Neural progenitor cell (in vitro differentiated cells): ENCODE data around the gene TRAK1. TPM values are rescaled to one million over a fixed set of nuclear protein-coding genes. Genes with fewer than 3 reads are reported as not detected.

Experiments
- DNase-seq: peaks from one replicate; pipeline ENCODE4 v3.0.0-alpha.2; 2016; ENCODE audit warnings: low spot score
- H2AFZ ChIP-seq: fragments of 200-600 bp; sonication (generic); replicated peaks from 2 replicates; pipeline ENCODE4 v1.6.1; 2016; ENCODE audit warnings: antibody characterized with exemption
- H3F3A ChIP-seq: fragments of 200-600 bp; sonication (generic); 2 replicates; pipeline ENCODE4 v1.6.1; 2016; ENCODE audit warnings: antibody characterized with exemption, low read depth
- H3K27ac ChIP-seq: fragments of 200-600 bp; sonication (generic); 2 replicates; pipeline ENCODE4 v1.5.1; 2016; ENCODE audit warnings: mild to moderate bottlenecking
- H3K27me3 ChIP-seq: fragments of 200-600 bp; sonication (generic); 2 replicates; pipeline ENCODE4 v1.6.1; 2016; ENCODE audit warnings: mild to moderate bottlenecking, moderate library complexity
- H3K36me3 ChIP-seq: fragments of 200-600 bp; sonication (generic); 2 replicates; pipeline ENCODE4 v1.5.1; 2016
- H3K4me1 ChIP-seq: fragments of 200-600 bp; sonication (generic); 2 replicates; pipeline ENCODE4 v1.6.1; 2016; ENCODE audit warnings: mixed run types
- H3K4me2 ChIP-seq: fragments of 200-600 bp; sonication (generic); 2 replicates; pipeline ENCODE4 v1.6.1; 2016
- H3K4me3 ChIP-seq: fragments of 200-600 bp; sonication (generic); 2 replicates; pipeline ENCODE4 v1.5.1; 2016
- H3K79me2 ChIP-seq: fragments of 200-600 bp; sonication (generic); 2 replicates; pipeline ENCODE4 v1.6.1; 2016; ENCODE audit warnings: low read depth
- H3K9ac ChIP-seq: fragments of 200-600 bp; sonication (generic); 2 replicates; pipeline ENCODE4 v1.6.1; 2016
- H3K9me3 ChIP-seq: fragments of 200-600 bp; sonication (generic); 2 replicates; pipeline ENCODE4 v1.5.1; 2016; ENCODE audit warnings: low read depth
- H4K20me1 ChIP-seq: fragments of 200-600 bp; sonication (generic); 2 replicates; pipeline ENCODE4 v1.6.1; 2016; ENCODE audit warnings: low read depth
- H3K27ac Mint-ChIP-seq: 3 replicates; pipeline ENCODE4 v1.8.0; 2021; ENCODE audit warnings: mixed read lengths
- H3K27me3 Mint-ChIP-seq: 2 replicates; pipeline ENCODE4 v1.8.0; 2022; ENCODE audit warnings: low read depth, mild to moderate bottlenecking, inconsistent platforms, moderate library complexity, mixed read lengths; ENCODE audit not compliant: insufficient read depth
- H3K36me3 Mint-ChIP-seq: 3 replicates; pipeline ENCODE4 v1.8.0; 2021; ENCODE audit warnings: mixed read lengths
- H3K4me1 Mint-ChIP-seq: 3 replicates; pipeline ENCODE4 v1.8.0; 2021; ENCODE audit warnings: mixed read lengths
- H3K4me3 Mint-ChIP-seq: 3 replicates; pipeline ENCODE4 v1.8.0; 2021; ENCODE audit warnings: mild to moderate bottlenecking, moderate library complexity, mixed read lengths
- H3K9me3 Mint-ChIP-seq: 3 replicates; pipeline ENCODE4 v1.8.0; 2020; ENCODE audit warnings: mixed read lengths
- CTCF ChIP-seq: fragments of 200-600 bp; sonication (generic); IDR thresholded peaks from 2 replicates; pipeline ENCODE4 v1.5.1; 2017; ENCODE audit warnings: antibody characterized with exemption, mild to moderate bottlenecking
- EZH2 ChIP-seq: fragments of 200-600 bp; sonication (generic); IDR thresholded peaks from 2 replicates; pipeline ENCODE4 v1.6.1; 2017; ENCODE audit warnings: antibody characterized with exemption, mild to moderate bottlenecking, moderate library complexity
- EZH2phosphoT487 ChIP-seq: fragments of 200-600 bp; sonication (generic); IDR thresholded peaks from 2 replicates; pipeline ENCODE4 v1.6.1; 2017; ENCODE audit warnings: antibody characterized with exemption
- total RNA-seq: library from RNA; depleted of rRNA; stranded (reverse); fragments of >200 nt; gene quantifications from 2 replicates; pipeline ENCODE4 v1.2.3, GENCODE V29; 2015; ENCODE audit warnings: low replicate concordance

The TRAK1 gene
- total RNA-seq, 1 donor from 2014 or later, result 32.2 TPM

DNA sequence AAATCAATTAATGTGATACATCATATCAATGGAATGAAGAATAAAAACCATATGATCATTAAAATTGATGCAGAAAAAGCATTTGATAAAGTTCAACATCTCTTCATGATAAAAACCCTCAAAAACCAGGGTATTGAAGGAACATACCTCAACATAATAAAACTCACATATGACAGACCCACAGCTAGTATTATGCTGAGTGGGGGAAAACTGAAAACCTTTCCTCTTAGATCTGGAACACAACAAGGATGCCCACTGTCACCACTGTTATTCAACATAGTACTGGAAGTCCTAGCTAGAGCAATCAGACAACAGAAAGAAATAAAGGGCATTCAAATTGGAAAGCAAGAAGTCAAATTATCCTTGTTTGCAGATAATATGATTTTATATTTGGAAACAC, 144.4 kb downstream of the TRAK1 start:
- H3F3A ChIP-seq, result no peaks in the 10 kb centered on the region
- no peak overlapping the region for H3K4me3 ChIP-seq
- peaks cover 15% of the 10 kb centered on the region for H3K9me3 Mint-ChIP-seq
- no peak overlapping the region for H2AFZ ChIP-seq
- no peaks in the 10 kb centered on the region for H4K20me1 ChIP-seq
- peaks cover 9% of the 10 kb centered on the region for H3K4me1 ChIP-seq
- H3K4me2 ChIP-seq, result no peak overlapping the region
- peaks cover 9% of the 10 kb centered on the region for H3K27me3 Mint-ChIP-seq
- H3K9ac ChIP-seq, result no peak overlapping the region
- H3K36me3 Mint-ChIP-seq, result no peaks in the 10 kb centered on the region
- no peak overlapping the region for H3K27ac ChIP-seq
- TF ChIP-seq CTCF (no peak), EZH2phosphoT487 (no peak), EZH2 (no peak)
- no peaks in the 10 kb centered on the region for H3K36me3 ChIP-seq
- H3K4me1 Mint-ChIP-seq, result no peaks in the 10 kb centered on the region
- no peak overlapping the region for H3K27ac Mint-ChIP-seq
- H3K4me3 Mint-ChIP-seq, result no peak overlapping the region
- H3K9me3 ChIP-seq, result peaks cover 3% of the 10 kb centered on the region
- no peaks in the 10 kb centered on the region for H3K79me2 ChIP-seq
- no peak for DNase-seq
- H3K27me3 ChIP-seq, result no peaks in the 10 kb centered on the region

GRCh38 chr3:42236611-42237010, 145.5 kb downstream of the TRAK1 start:
- Histone ChIP-seq H3K27ac (no peak overlapping the region), H3K4me3 (no peak overlapping the region), H3K79me2 (no peaks in the 10 kb centered on the region), H2AFZ (no peak overlapping the region), H4K20me1 (no peaks in the 10 kb centered on the region), H3F3A (no peaks in the 10 kb centered on the region), H3K4me1 (no peaks in the 10 kb centered on the region), H3K9ac (no peak overlapping the region), H3K27me3 (no peaks in the 10 kb centered on the region), H3K36me3 (no peaks in the 10 kb centered on the region), H3K9me3 (peaks cover 3% of the 10 kb centered on the region), H3K4me2 (no peak overlapping the region)
- TF ChIP-seq EZH2, result no peak
- TF ChIP-seq EZH2phosphoT487, result no peak
- TF ChIP-seq CTCF, result no peak
- Mint-ChIP-seq H3K27ac (no peak overlapping the region), H3K4me1 (no peaks in the 10 kb centered on the region), H3K36me3 (no peaks in the 10 kb centered on the region), H3K4me3 (no peak overlapping the region), H3K27me3 (peaks cover 7% of the 10 kb centered on the region), H3K9me3 (peaks cover 15% of the 10 kb centered on the region)
- no peak for DNase-seq

GRCh38 chr3:42246091-42246490, 154.9 kb downstream of the TRAK1 start:
- peaks cover 11% of the 10 kb centered on the region for H3K27me3 ChIP-seq

More at GRCh38 chr3:42246091-42246490, 154.9 kb downstream of the TRAK1 start:
- no peaks in the 10 kb centered on the region for H3K4me1 ChIP-seq
- DNase-seq, result no peak
- H3K79me2 ChIP-seq, result no peaks in the 10 kb centered on the region
- no peak for TF ChIP-seq CTCF
- TF ChIP-seq EZH2, result no peak
- H3K27ac ChIP-seq, result no peak overlapping the region
- no peaks in the 10 kb centered on the region for H3K36me3 Mint-ChIP-seq
- no peaks in the 10 kb centered on the region for H4K20me1 ChIP-seq
- no peak overlapping the region for H3K4me3 ChIP-seq
- H3K4me2 ChIP-seq, result no peak overlapping the region
- H3K4me1 Mint-ChIP-seq, result peaks cover 8% of the 10 kb centered on the region
- no peak overlapping the region for H3K4me3 Mint-ChIP-seq
- H3K27me3 Mint-ChIP-seq, result peaks cover 4% of the 10 kb centered on the region
- no peak overlapping the region for H2AFZ ChIP-seq
- H3K27ac Mint-ChIP-seq, result no peak overlapping the region
- peaks cover 3% of the 10 kb centered on the region for H3K9me3 Mint-ChIP-seq
- H3F3A ChIP-seq, result no peaks in the 10 kb centered on the region
- no peak overlapping the region for H3K9ac ChIP-seq
- H3K36me3 ChIP-seq, result no peaks in the 10 kb centered on the region
- H3K9me3 ChIP-seq, result no peaks in the 10 kb centered on the region
